Glomerular visceral epithelial cell (primary cell): Measurements from ENCODE around the gene ZNF287.

Experiments
- DNase-seq: peaks from one replicate; pipeline ENCODE4 v3.0.0-alpha.2; 2016; ENCODE audit errors: extremely low spot score

ZNF287 gene

GRCh38 chr17:16516594-16517051 is 52.4 kb downstream of the ZNF287 start:
- peak; percentile 56 for DNase-seq

DNA sequence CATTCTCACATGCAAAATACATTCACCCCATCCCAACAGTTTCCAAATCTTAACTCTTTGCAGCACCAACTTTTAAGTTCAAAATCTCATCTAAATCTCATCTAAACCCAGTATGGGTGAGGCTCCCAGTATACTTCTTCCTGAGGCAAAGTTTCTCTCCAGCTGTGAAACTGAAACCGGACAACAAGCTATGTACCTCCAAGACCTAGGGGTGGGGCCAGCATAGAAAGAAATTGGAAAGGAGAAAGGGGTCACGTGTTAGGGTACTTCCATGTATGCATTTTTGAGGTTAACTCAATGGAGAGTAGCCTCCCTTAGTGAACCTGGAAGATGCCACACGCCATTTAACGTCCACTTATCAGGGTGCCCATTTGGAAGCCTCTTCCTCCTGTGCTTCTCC is 53.1 kb downstream of the ZNF287 start:
- DNase-seq = no peak

GRCh38 chr17:16513873-16514272 is 55.1 kb downstream of the ZNF287 start:
- no peak for DNase-seq

- DNase-seq = no peak
These were observed 57.0 kb downstream of the ZNF287 start for GRCh38 chr17:16512011-16512410.

GRCh38 chr17:16511593-16511992 is 57.4 kb downstream of the ZNF287 start:
- no peak for DNase-seq

- no peak for DNase-seq
These were observed 61.0 kb downstream of the ZNF287 start for GRCh38 chr17:16507918-16508533.

- DNase-seq = no peak
These were observed 62.8 kb downstream of the ZNF287 start for GRCh38 chr17:16506188-16506587.

DNA sequence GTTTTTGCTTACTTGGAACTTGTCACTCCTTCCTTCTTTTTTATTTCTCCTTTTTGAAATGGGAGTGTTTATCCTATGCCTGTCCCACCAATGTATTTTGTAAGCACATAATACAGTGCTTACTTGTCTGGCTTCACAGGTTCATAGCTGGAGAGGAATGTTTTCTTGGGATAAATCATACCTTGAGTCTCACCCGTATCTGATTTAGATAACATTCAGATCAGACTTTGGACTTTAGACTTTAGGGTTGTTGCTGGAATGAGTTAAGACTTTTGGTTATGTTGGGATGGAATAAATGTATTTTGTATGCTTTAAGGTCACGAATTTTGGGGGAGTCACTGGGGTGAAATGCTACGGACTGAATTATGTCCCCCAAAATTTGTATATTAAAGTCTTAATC is 64.0 kb downstream of the ZNF287 start:
- no peak for DNase-seq
